SK-N-SH (cell line): ENCODE results near the gene C2orf74. TPM values are rescaled to one million over a fixed set of nuclear protein-coding genes. Genes with fewer than 3 reads are reported as not detected.

ENCODE experiments used
- CTCF ChIA-PET: fragments of 300-600, 350-600 bp; formaldehyde crosslinking; extraction: SDS; loops from one replicate; lab custom pipeline; 2021; lab: Yijun Ruan, JAX
- POLR2A ChIA-PET: fragments of 350-600 bp; sonication (Branson Sonifier 250); formaldehyde crosslinking; extraction: SDS; loops from one replicate; lab custom pipeline; 2020; ENCODE audit warnings: antibody characterized with exemption, inconsistent platforms; lab: Yijun Ruan, JAX
- DNase-seq: peaks from one replicate; pipeline ENCODE4 v3.0.0; 2012
- H2AFZ ChIP-seq: fragments of 200-600 bp; sonication (generic); 2 replicates; pipeline ENCODE4 v1.8.1; 2016; ENCODE audit warnings: antibody characterized with exemption, mild to moderate bottlenecking, low read depth
- H3F3A ChIP-seq: fragments of 200-600 bp; sonication (generic); replicated peaks from 2 replicates; pipeline ENCODE3; 2016; ENCODE audit warnings: antibody characterized with exemption, mild to moderate bottlenecking; ENCODE audit not compliant: insufficient read depth
- H3K27ac ChIP-seq, 2 experiments: fragments of 200-500 bp in 1 of 2; fragments of 200-600 bp in 1 of 2; sonication (Bioruptor generic) in 1 of 2; sonication (generic), shearing (Covaris generic) in 1 of 2; 2 replicates each; pipeline versions ENCODE4 v1.5.1 to v1.6.1; 2014 to 2016; ENCODE audit warnings: low read depth in 2 of 2, inconsistent platforms in 1 of 2, low read length in 1 of 2, mild to moderate bottlenecking in 1 of 2, mixed read lengths in 1 of 2
- H3K27me3 ChIP-seq: fragments of 200-600 bp; sonication (generic), shearing (Covaris generic); 2 replicates; pipeline ENCODE4 v1.6.1; 2016; ENCODE audit warnings: mixed run types; ENCODE audit not compliant: insufficient read depth
- H3K36me3 ChIP-seq, 2 experiments: fragments of 200-500 bp in 1 of 2; fragments of 200-600 bp in 1 of 2; sonication (Bioruptor generic) in 1 of 2; sonication (generic) in 1 of 2; replicated peaks in 1 of 2; 2 replicates each; pipeline versions ENCODE3 to v1.5.1; 2014 to 2016; ENCODE audit warnings: low read length in 1 of 2, mild to moderate bottlenecking in 1 of 2; ENCODE audit not compliant: insufficient read depth in 2 of 2, control insufficient read depth in 1 of 2
- H3K4me1 ChIP-seq, 2 experiments: fragments of 200-500 bp in 1 of 2; fragments of 200-600 bp in 1 of 2; sonication (Bioruptor generic) in 1 of 2; sonication (generic), shearing (Covaris generic) in 1 of 2; 2 replicates each; pipeline versions ENCODE4 v1.5.1 to v1.6.1; 2014 to 2016; ENCODE audit warnings: low read depth in 1 of 2, low read length in 1 of 2, mixed run types in 1 of 2; ENCODE audit not compliant: insufficient read depth in 2 of 2, control insufficient read depth in 1 of 2
- H3K4me2 ChIP-seq: fragments of 200-600 bp; sonication (generic), shearing (Covaris generic); 2 replicates; pipeline ENCODE4 v1.6.1; 2017; ENCODE audit warnings: mixed run types
- H3K4me3 ChIP-seq, 2 experiments: fragments of 200-500 bp in 1 of 2; fragments of 200-600 bp in 1 of 2; sonication (Bioruptor generic) in 1 of 2; sonication (generic), shearing (Covaris generic) in 1 of 2; 2 replicates each; pipeline versions ENCODE4 v1.5.1 to v1.8.1; 2014 to 2016; ENCODE audit warnings: low read depth in 2 of 2, inconsistent platforms in 1 of 2, low read length in 1 of 2, mild to moderate bottlenecking in 1 of 2, mixed read lengths in 1 of 2, moderate library complexity in 1 of 2
- H3K79me2 ChIP-seq: fragments of 200-600 bp; sonication (generic); 2 replicates; pipeline ENCODE4 v1.8.1; 2017; ENCODE audit warnings: mild to moderate bottlenecking; ENCODE audit not compliant: insufficient read depth
- H3K9ac ChIP-seq: fragments of 200-600 bp; sonication (generic); 2 replicates; pipeline ENCODE4 v1.6.1; 2017; ENCODE audit warnings: mixed run types
- H3K9me2 ChIP-seq: fragments of 200-600 bp; sonication (generic); 2 replicates; pipeline ENCODE4 v1.6.1; 2017; ENCODE audit warnings: mixed run types
- H3K9me3 ChIP-seq: fragments of 200-600 bp; sonication (generic); 2 replicates; pipeline ENCODE4 v1.6.1; 2017; ENCODE audit warnings: mixed run types, mild to moderate bottlenecking, moderate library complexity
- H4K20me1 ChIP-seq: fragments of 200-600 bp; sonication (generic); 2 replicates; pipeline ENCODE4 v1.6.1; 2017; ENCODE audit warnings: mild to moderate bottlenecking, mixed run types; ENCODE audit not compliant: insufficient read depth
- CHD2 ChIP-seq: fragments of 150-350 bp; IDR thresholded peaks from 2 replicates; pipeline ENCODE4 v1.6.1; 2018; ENCODE audit warnings: low read length; ENCODE audit not compliant: partially characterized antibody
- ELF1 ChIP-seq: IDR thresholded peaks from 2 replicates; pipeline ENCODE4 v1.4.0; 2012
- FOXJ3 ChIP-seq: sonication (generic); formaldehyde crosslinking; IDR thresholded peaks from 2 replicates; pipeline ENCODE4 v1.5.1; 2020; ENCODE audit warnings: mild to moderate bottlenecking, missing genetic modification reagents
- FOXM1 ChIP-seq: IDR thresholded peaks from 2 replicates; pipeline ENCODE4 v1.4.0; 2012; ENCODE audit warnings: low read depth, mild to moderate bottlenecking
- GABPA ChIP-seq: IDR thresholded peaks from 2 replicates; pipeline ENCODE4 v1.4.0; 2012; ENCODE audit warnings: low read depth, mild to moderate bottlenecking
- GATA2 ChIP-seq: sonication (generic); formaldehyde crosslinking; IDR thresholded peaks from 2 replicates; pipeline ENCODE4 v1.5.0; 2020; ENCODE audit warnings: mild to moderate bottlenecking, missing genetic modification reagents
- JUND ChIP-seq: IDR thresholded peaks from 2 replicates; pipeline ENCODE4 v1.4.0; 2012
- MEF2A ChIP-seq: IDR thresholded peaks from 2 replicates; pipeline ENCODE4 v1.4.0; 2012; ENCODE audit warnings: low read depth, borderline replicate concordance
- MXI1 ChIP-seq: IDR thresholded peaks from 2 replicates; pipeline ENCODE4 v1.6.1; 2012; ENCODE audit warnings: mild to moderate bottlenecking, low read depth, low read length, improper control_type of control experiment
- NRF1 ChIP-seq: IDR thresholded peaks from 2 replicates; pipeline ENCODE4 v1.6.1; 2012; ENCODE audit warnings: low read depth, mild to moderate bottlenecking, low read length
- POLR2AphosphoS5 ChIP-seq: IDR thresholded peaks from 2 replicates; pipeline ENCODE4 v1.6.1; 2012; ENCODE audit warnings: low read depth, low read length
- RAD21 ChIP-seq: IDR thresholded peaks from 2 replicates; pipeline ENCODE4 v1.6.1; 2012; ENCODE audit warnings: mild to moderate bottlenecking, low read length
- RCOR1 ChIP-seq: fragments of 150-350 bp; IDR thresholded peaks from 2 replicates; pipeline ENCODE4 v1.6.1; 2017; ENCODE audit warnings: antibody characterized with exemption, low read length
- REST ChIP-seq: IDR thresholded peaks from 2 replicates; pipeline ENCODE4 v1.6.1; 2012; ENCODE audit warnings: mild to moderate bottlenecking, low read depth, low read length, moderate library complexity
- RXRA ChIP-seq: IDR thresholded peaks from 2 replicates; pipeline ENCODE4 v1.4.0; 2012; ENCODE audit warnings: low read depth, mild to moderate bottlenecking, borderline replicate concordance
- TEAD4 ChIP-seq: IDR thresholded peaks from 2 replicates; pipeline ENCODE4 v1.4.0; 2012; ENCODE audit warnings: mild to moderate bottlenecking, borderline replicate concordance; ENCODE audit not compliant: insufficient read depth
- WGBS: methylation state at CpG from one replicate; pipeline ENCODE4 v1.1.6; 2017; ENCODE audit warnings: low lambda C conversion rate; 5-methylcytosine and 5-hydroxymethylcytosine counted together
- polyA plus RNA-seq, 3 experiments: library from polyadenylated mRNA; depleted of rRNA; stranded (reverse); fragments of >200 nt; gene quantifications; 2 replicates each; pipeline ENCODE4 v1.2.3, GENCODE V29; 2012
- TF ChIP-seq, protein P1 (sequence below): fragments of 150-350 bp; IDR thresholded peaks from 2 replicates; pipeline ENCODE4 v1.6.1; 2016; ENCODE audit warnings: mild to moderate bottlenecking, low read depth, low read length
- TF ChIP-seq, protein P2 (sequence below): IDR thresholded peaks from 2 replicates; pipeline ENCODE4 v1.4.0; 2012; ENCODE audit warnings: low read depth, borderline replicate concordance

Gene C2orf74
- polyA plus RNA-seq, 1 of the 3 experiments (the other 2 are of a cell fraction), result 24.1 TPM

- peaks cover 71 to 80% of the 10 kb centered on the region in 2 experiments for H3K36me3 ChIP-seq
- 84% methylated on average over 5 of the region's 5 CpGs for WGBS
- TF ChIP-seq POLR2AphosphoS5 (no peak), MXI1 (no peak), NRF1 (no peak), MEF2A (no peak), RXRA (no peak), CHD2 (no peak)
- TF ChIP-seq, protein P1, sequence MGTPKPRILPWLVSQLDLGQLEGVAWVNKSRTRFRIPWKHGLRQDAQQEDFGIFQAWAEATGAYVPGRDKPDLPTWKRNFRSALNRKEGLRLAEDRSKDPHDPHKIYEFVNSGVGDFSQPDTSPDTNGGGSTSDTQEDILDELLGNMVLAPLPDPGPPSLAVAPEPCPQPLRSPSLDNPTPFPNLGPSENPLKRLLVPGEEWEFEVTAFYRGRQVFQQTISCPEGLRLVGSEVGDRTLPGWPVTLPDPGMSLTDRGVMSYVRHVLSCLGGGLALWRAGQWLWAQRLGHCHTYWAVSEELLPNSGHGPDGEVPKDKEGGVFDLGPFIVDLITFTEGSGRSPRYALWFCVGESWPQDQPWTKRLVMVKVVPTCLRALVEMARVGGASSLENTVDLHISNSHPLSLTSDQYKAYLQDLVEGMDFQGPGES, result no peak
- TF ChIP-seq, protein P2, sequence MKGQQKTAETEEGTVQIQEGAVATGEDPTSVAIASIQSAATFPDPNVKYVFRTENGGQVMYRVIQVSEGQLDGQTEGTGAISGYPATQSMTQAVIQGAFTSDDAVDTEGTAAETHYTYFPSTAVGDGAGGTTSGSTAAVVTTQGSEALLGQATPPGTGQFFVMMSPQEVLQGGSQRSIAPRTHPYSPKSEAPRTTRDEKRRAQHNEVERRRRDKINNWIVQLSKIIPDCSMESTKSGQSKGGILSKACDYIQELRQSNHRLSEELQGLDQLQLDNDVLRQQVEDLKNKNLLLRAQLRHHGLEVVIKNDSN, result no peak
- ChIA-PET CTCF (interaction anchor here (1.1 kb wide), 1 partner anchor 37 kb away, joined by 3 read pairs; no protein-coding TSS in a partner anchor), POLR2A (no interaction called here)
- H3K9ac ChIP-seq, result no peak overlapping the region
- no peak overlapping the region for H3K4me3 ChIP-seq
- H3K4me1 ChIP-seq, result no peaks in the 10 kb centered on the region
- DNase-seq, result no peak
- peaks cover 19% of the 10 kb centered on the region for H3F3A ChIP-seq
- H4K20me1 ChIP-seq, result no peaks in the 10 kb centered on the region
- H2AFZ ChIP-seq, result no peak overlapping the region
- no peak overlapping the region for H3K4me2 ChIP-seq
- peak overlapping the region in 1 of 2 experiments; percentile 27; a peak in 1 of 4 replicates for H3K27ac ChIP-seq
- no peaks in the 10 kb centered on the region for H3K9me3 ChIP-seq
- no peaks in the 10 kb centered on the region for H3K27me3 ChIP-seq
- H3K79me2 ChIP-seq, result no peaks in the 10 kb centered on the region
- no peaks in the 10 kb centered on the region for H3K9me2 ChIP-seq
Measured at GRCh38 chr2:61210332-61210981, 48.5 kb downstream of the C2orf74 start.

GRCh38 chr2:61214171-61214570, 52.2 kb downstream of the C2orf74 start:
- DNase-seq, result no peak
- Histone ChIP-seq H3F3A (peaks cover 24% of the 10 kb centered on the region), H3K27ac (no peak overlapping the region), H3K4me2 (no peak overlapping the region), H3K9ac (no peak overlapping the region), H3K36me3 (peaks cover 66 to 71% of the 10 kb centered on the region in 2 experiments), H4K20me1 (no peaks in the 10 kb centered on the region), H3K4me1 (no peaks in the 10 kb centered on the region), H2AFZ (no peak overlapping the region), H3K79me2 (no peaks in the 10 kb centered on the region), H3K9me2 (no peaks in the 10 kb centered on the region), H3K4me3 (no peak overlapping the region), H3K9me3 (no peaks in the 10 kb centered on the region), H3K27me3 (no peaks in the 10 kb centered on the region)
- 85% methylated on average over 4 of the region's 4 CpGs for WGBS
- TF ChIP-seq REST (no peak), GABPA (no peak), FOXJ3 (CRISPR knock-in tag) (no peak), GATA2 (CRISPR knock-in tag) (no peak), JUND (no peak), MXI1 (no peak), RCOR1 (no peak), TEAD4 (no peak), RXRA (no peak), FOXM1 (no peak), RAD21 (no peak), ELF1 (no peak), CHD2 (no peak)
- CTCF ChIA-PET, result interaction anchor here (1.1 kb wide), 2 partner anchors 10 to 25 kb away, joined by 3 read pairs; no protein-coding TSS in a partner anchor
- POLR2A ChIA-PET, result no interaction called here
